ENCODE measurements around the gene AMIGO1.

GRCh38 chr1:109557520-109557919, 48.0 kb upstream of the AMIGO1 start:
- TF ChIP-seq CTCF (IDR thresholded peaks at IDR 0.05; ENCODE audit: borderline replicate concordance, extremely low read depth, low read length, poor library complexity, severe bottlenecking) (no peak), EZH2 (IDR thresholded peaks at IDR 0.05; ENCODE audit: borderline replicate concordance, low read depth, low read length, severe bottlenecking) (no peak)
